Omental fat pad (tissue), 4 donors: Measurements from ENCODE around the gene CCNI2. TPM values are rescaled to one million over a fixed set of nuclear protein-coding genes. Genes with fewer than 3 reads are reported as not detected.

Experiments used
- ATAC-seq: fragments of 150-250 bp; one replicate; pipeline ENCODE4 v1.9.1; 2016; ENCODE audit warnings: mild to moderate bottlenecking, moderate library complexity; ENCODE audit not compliant: low FRiP score
- DNase-seq: peaks from one replicate; pipeline ENCODE4 v3.0.0-alpha.2; 2019; ENCODE audit warnings: low spot score
- CTCF ChIP-seq, 3 donors: fragments of 450-650 bp; IDR thresholded peaks; one replicate each; pipeline ENCODE4 v1.5.1; 2016 to 2017; ENCODE audit warnings: antibody characterized with exemption in 3 of 3, mild to moderate bottlenecking in 3 of 3, moderate library complexity in 2 of 3
- total RNA-seq, 4 donors: library from RNA; depleted of rRNA; stranded (reverse); fragments of >200 nt; gene quantifications; one replicate each; pipeline ENCODE4 v1.1.0, GENCODE V29; 2016

CCNI2 gene
- total RNA-seq, 4 donors from 2014 or later = 0.12 to 0.19 TPM; not detected in 2

- ATAC-seq (no peak), DNase-seq (no peak)
- TF ChIP-seq CTCF (IDR thresholded peaks at IDR 0.05) = no peak
Measured at GRCh38 chr5:132772291-132773070, 25.3 kb downstream of the CCNI2 start.

- TF ChIP-seq CTCF (IDR thresholded peaks at IDR 0.05) = no peak
- ATAC-seq = no peak
- no peak for DNase-seq
Measured at GRCh38 chr5:132773114-132773513, 25.9 kb downstream of the CCNI2 start.

- DNase-seq (no peak), ATAC-seq (no peak)
- TF ChIP-seq CTCF (IDR thresholded peaks at IDR 0.05) = no peak
Measured at GRCh38 chr5:132773601-132774355, 26.6 kb downstream of the CCNI2 start.

GRCh38 chr5:132774406-132774805, 27.2 kb downstream of the CCNI2 start:
- no peak for DNase-seq
- TF ChIP-seq CTCF (IDR thresholded peaks at IDR 0.05) = no peak
- peak; percentile 15 for ATAC-seq

GRCh38 chr5:132774896-132775295, 27.7 kb downstream of the CCNI2 start:
- ATAC-seq (no peak), DNase-seq (no peak)
- no peak for TF ChIP-seq CTCF (IDR thresholded peaks at IDR 0.05)

- peak; percentile 49 for ATAC-seq
- no peak for TF ChIP-seq CTCF (IDR thresholded peaks at IDR 0.05)
- no peak for DNase-seq
Measured at GRCh38 chr5:132775476-132775961, 28.3 kb downstream of the CCNI2 start.
